GM18508 (cell line): ENCODE data around the gene MFSD11.
"Not testable (repeated sequence)": the region's sequence is repeated elsewhere in the genome, so short reads cannot be mapped to it uniquely, and the experiment has no call there.

Source experiments
- ATAC-seq: cut with Tn5 transposase; IDR thresholded peaks from one replicate; pipeline ENCODE4 v1.9.1; 2021; ENCODE audit warnings: moderate number of reproducible peaks; ENCODE audit not compliant: insufficient read depth, unreplicated experiment

Gene MFSD11

DNA sequence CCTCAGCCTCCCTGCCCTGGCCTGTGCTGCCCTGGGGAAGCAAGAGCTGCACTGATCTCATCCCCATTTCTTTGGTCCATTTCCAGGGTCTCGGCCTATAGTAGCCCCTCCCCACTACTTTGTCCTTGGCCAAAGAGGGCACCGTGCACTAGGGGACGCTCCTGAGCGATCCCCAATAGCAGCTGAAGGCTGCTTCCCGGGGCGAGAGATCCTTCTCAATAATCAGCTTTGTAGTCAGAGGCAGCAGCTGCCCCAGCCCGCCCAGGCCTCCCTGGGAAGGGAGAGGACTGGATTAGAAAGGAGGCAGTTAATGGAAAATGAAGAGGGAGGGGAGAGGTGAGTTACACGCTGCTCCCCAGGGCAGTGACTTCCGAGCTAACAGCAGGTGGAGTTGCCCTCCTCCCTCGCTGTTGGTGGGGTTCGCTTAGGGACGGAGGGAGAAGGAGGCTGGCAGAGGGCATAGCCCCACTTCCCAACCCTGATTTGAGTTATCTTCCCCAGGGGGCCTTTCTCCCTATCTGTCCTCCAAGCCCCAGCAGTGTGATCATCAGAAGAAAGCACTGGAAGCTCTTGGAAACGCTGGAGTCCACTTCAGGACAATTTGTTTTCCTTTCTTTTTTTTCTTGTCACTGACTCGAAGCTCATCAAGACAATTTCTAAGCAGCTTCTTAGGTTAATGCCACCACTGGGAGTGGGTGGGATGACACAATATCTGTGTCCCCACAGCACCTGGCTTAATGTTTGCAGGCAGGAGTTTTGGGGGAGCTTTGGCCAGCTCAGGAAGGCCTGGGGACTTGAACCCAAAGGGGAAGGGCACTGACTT is 29.7 kb upstream of the MFSD11 start:
- ATAC-seq: no peak

DNA sequence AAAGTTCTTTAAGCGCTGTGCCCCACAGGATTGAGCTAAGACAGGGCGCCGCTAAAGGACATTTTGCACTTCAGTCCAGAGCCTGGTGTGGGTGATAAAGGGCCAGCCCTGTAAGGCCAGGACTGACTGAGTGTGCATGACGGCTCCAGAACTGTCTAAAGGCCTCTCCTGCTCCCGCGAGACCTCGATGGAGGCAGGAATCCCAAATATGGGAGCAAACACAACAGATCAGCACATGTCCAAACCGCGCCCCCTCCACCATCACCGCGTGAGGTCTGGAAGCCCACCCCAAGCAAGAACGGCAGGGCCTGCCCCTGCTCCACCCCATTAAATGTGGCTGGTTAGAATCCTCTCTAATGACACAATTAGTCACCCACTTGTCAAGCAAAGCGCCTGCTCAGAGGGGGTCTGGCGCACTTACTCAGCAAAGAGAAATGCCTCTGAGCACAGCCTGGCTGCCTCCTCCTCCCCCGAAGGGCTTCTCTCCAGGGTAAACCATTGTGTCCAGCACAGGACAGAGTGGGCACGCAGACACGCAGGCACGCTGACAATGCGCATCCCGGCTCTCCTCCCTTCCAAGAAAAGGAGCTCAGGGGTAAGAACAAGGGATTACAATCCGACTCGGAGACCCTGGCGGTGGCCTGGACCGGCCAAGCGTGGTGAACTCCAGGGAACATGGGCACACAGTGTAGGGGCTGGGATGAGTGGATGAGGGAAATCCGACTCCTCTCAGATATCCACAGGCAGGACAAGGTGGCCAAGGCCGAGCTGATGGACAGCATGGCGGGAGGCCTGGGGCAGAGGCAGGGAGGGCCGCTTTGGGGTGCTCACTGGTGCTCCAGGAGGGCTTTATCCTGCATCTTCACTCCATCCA is 28.6 kb upstream of the MFSD11 start:
- ATAC-seq: no peak

DNA sequence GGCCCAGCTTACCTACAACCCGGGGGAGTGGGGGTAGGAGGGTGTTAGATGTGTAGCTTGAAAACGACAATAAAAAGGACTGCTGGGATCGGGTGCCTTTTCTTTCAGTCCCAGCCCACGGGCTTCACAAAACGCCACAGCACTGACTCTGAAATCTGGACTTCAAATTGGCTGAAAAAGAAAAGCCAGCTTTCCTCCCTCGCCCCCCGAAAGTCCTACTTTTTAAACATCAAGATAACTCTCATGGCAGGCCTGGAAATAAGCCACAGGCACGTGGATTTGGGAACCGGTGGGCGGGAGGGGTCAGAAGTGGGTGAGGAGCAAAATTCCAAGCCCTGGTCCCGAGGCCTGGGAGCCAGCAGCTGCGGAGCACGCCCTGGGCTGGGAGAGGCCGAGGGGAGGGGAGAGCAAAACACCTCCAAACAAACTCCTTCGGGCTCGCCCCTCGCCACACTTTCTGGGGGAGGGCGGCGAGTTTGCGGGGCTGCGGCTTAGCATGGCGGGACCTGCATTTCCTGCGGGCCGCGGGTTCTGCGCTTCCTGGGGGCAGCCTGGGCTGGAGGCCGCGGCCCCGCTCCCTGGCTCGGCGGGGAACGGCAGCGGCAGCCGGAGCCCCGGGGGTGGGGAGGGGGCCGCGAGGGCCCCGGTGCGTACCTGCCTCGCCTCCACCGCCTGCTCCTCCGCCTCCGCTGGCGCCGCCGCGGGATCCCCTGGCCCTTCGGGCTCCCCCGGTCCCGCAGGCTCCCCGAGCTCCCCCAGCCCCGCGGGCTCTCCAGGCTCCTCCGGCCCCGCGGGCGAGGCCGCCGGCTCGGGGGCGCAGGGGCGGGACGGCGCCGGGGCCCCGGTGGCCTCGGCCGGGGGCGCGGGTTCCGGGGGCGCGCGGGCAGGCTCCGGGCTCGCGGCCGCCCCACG is 27.7 kb upstream of the MFSD11 start:
- not testable (repeated sequence) for ATAC-seq

DNA sequence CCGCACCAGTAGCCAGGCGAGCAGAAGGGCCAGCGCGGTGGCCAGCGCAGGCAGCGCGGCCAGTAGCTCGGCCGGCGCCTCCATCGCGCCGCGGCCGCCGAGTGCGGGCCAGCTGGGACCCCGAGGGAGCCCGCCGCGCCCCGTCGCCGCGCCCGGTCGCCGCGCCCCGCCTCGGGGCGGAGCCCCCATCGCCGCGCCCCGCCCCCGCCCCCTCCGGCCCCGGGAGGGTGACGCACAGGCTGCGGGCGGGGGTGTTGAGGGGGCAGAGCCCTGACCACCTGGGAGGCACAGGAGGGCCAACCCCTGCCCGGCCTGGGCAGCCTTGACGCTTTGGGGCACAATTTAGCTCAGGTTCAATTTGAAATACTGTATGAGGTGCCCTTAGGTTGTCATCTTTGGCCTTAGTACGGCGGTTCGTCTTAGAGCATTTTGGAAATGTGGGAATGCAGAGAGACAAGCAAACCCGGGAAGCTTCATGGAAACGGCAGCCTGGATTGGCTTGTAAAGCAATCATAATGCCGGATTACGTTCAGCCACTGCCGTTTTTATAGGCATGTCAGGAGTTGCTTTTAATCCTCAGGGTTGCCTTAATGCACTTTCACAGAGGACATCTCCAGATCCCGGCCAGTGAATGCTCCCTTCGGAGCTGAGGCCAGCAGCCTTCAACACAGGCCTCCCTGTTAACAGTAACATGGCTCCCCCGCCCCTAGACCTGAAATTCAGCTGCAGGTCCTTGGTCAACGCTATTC is 26.9 kb upstream of the MFSD11 start, which contains the start of gene MXRA7:
Gene MXRA7, minus strand, starts transcription at position 103 of the 749 bp plus-strand sequence. Its CDS starts 19 bp downstream, at position 84.
- no peak for ATAC-seq

DNA sequence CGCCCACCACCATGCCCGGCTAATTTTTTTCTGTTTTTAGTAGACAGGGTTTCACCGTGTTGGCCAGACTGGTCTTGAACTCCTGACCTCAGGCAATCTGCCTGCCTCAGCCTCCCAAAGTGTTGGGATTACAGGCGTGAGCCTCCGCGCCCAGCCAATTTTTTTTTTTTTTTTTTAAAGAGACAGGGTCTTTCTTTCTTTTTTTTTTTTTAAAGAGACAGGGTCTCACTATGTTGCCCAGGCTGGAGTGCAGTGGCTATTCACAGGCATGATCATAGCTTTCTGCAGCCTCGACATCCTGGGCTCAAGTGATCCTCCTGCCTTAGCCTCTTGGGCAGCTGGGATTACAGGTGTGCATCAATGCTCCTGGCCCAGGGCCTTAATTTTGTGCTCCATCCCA is 25.6 kb upstream of the MFSD11 start:
- ATAC-seq: not testable (repeated sequence)

DNA sequence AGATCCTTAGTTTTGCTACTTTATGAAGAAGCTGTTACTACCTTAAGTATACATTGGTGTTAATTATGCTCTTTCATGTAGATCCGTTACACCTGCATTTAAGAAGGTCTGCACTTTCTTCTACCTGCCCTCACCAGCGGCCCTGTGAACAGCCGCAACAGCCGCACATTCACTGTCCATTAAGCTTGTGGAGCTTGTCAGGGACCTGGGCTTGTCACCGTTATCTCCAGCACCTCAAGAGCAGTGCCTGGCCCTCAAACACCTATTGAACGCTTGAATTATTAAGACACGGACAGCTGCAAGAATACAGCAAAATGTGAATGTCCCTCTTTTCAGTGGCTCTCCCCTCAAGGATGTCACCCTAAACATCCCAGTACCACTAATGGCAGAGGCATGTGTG is 24.2 kb upstream of the MFSD11 start:
- no peak for ATAC-seq

DNA sequence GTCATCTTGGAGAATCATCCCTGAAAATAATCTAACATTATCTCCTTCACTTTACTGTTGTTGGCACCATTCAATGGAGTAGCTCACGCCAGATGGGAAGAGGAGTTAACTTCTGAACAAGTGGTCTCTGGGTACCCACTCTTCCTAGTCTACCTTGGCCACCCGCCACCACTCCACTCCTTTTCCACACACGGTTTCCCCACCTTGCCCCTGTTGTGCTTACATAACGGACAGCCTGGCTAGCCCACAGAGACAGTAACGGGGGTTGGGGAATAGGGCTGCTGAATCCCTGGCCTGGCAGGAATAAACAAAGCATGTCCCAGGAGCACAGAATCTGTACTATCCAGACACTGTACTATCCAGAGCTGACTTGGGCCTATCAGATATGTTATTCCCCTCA is 23.6 kb upstream of the MFSD11 start:
- ATAC-seq: no peak

DNA sequence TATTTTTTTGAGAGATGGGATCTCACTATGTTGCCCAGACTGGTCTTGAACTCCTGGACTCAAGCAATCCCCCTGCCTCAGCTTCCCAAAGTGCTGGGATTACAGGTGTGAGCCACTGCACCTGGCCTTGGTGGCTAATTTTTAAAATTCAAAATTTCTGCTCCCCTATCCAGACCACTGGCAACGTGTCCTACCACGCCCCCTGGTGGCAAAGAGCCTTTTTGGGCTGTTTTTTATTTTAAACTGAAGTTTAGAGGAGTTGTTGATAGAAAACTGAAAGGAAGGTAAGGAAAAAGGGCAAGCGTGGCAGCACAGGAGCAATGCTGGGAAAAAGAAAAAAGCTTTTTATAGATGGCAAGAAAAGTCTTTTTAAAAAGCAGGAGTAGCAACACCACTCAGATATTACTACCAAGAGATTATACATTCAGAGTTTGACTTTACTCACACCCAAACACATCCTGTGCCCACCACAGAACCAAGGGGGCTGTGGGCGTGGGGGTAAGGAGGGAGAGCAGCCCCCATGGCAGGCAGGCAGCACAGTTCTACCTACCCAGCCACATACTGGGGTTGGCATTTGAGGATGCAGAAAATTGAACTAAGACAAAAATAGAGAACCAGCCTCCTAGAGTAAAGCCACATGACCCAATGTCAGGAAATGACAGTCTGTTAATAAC is 23.0 kb upstream of the MFSD11 start:
- no peak for ATAC-seq

DNA sequence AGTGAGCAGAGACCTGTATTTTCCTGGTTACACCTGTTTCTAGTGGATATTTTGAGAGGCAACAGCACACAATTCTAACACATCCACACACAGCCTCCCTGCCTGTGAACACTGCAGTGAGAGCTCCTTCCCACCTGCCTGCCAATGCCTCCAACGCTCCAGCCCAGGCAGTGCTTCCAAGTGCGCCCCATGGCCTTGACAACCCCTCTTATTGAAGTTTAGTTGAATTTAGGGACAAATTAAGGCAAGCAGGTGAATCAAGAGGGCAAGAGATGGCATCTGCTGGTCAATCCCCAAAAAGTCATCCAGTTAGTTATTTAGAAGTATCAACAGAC is 22.5 kb upstream of the MFSD11 start:
- no peak for ATAC-seq

DNA sequence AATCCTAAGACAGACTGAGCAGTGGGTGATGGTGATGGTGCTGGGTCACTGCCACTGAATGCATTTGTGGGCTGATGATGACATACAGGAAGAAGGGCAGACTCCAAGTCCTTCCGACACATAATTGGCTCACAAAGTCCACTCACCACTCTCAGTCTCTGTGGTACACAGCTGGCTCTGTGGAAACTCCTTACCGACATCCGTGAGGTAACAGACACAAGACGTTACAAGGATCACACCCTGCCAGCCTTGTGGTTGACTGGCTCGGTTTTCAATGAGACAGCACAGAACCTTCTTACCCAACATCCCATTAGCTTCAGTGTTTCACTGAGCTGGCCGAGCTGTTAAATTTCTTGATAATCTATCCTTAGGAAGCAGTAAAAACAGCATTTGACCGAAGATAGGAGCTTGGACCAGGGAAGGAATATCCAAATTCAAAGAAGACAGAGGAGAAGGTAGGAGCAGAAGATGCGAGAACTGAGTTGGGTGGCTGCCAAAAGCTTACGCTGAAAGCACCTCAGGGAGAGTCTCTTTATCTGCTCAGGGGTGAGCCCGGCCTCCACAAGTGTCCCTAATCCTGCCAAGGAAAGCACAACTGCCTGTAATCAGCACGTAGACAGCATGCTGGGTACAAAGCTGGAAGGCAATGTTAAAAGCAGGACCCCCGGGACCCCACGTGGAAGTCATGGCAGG is 21.6 kb upstream of the MFSD11 start:
- ATAC-seq: no peak

DNA sequence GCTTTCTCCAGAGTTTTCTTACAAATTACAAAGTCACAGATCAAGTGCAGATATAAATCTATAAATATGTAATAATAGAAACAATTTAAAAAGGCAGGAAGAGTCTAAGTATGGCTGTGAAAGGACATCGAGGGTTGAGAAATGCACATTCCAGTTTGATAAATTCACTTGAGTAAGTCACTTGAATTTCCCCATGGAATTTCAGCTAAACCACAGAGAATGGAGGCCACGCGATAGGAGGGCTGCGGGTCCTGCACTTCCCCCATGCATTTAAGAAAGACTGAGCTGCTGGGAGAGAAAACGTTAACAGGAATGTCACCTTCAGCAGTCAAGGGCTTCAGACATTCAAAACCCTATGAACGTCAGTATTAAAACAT is 21.1 kb upstream of the MFSD11 start:
- ATAC-seq: no peak

DNA sequence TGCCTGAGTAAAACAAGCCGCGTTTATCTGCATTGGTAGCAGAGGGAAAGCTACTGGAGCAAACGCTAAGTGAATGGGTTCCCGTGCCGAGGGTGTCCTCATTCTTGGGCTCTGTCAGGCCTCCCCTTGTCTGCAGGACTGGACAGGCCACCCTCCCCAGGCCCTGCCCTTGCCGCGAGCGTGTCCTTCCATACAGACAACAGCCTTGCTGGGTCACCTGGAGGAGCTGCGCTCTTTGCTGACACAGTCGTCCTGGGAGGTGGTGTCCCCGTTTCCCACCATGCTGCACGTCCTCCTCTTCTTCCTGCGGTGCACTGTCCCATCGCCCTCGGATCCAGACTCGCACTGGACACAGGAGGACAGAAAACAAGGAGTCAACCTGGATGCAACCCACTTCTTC is 19.4 kb upstream of the MFSD11 start:
- ATAC-seq: no peak

DNA sequence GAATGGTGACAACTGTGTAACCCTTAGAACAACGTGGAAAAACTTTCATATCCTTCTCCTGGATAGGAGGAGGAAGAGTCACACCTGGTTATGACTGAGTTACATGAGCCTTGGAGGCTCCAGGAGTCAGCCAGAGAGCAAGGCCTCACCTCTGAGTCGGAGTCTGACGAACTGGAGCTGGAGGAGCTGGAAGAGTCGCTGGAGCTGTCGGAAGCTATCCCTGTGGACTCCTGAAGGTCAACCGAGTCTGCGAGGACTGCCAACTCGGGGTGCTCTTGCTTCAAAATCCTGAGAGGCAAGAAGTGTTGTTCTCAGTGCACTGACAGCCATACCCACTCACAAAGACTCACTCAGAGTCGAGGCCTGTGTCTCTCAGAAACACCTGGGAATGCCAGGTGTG is 17.7 kb upstream of the MFSD11 start:
- ATAC-seq: no peak

DNA sequence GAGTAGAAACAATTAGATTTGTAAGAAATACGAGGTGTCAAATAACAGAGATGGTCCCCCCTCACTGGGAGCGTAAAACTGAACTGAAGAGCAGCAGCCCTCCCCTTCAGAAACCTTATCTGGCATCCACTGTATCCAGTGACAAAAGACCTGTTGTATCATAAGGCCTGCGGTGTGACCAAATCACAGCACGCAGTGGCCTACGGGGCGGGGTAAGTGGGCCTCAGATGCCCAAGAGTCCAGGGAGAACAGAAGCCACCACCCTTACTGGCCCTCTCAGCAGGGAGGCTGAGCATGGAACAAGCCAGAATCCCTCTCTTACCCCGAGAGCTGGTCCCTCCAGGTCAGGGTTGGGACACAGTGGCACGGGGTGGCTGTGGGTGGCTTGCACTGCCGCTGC is 17.0 kb upstream of the MFSD11 start:
- ATAC-seq: no peak

DNA sequence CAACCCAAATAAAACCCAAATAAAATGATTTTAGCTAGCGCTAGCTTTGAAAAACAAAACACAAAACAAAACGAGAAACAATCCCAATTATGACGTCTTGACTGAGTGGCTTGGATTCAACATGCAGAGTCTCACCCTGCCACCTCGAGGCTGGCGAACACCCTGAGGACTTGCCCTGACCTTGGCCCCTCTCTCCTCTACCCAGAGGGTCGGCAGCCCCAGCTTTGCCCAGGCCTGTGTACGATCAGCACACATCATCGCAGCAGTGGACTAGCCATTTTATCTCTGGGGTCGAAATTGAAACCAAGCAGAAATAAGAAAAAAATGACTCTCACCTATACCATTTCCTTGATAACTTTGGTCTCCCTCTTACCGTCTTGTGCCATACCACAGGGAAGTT is 16.5 kb upstream of the MFSD11 start:
- ATAC-seq: no peak

DNA sequence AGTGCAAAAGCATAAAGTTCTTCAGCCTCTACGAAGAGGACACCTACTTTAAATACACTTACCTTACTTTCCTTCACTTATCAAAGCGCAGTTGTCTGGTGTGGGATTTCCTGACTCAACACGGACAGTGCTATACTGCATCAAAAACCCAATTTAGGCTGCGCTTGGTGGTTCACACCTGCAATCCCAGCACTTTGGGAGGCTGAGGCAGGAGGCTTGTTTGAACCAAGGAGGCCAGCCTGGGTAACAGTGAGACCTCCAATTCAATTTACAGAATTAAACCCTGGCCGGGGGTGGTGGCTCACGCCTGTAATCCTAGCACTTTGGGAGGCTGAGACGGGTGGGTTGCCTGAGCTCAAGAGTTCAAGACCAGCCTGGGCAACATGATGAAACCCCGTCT is 15.6 kb upstream of the MFSD11 start:
- no peak for ATAC-seq

DNA sequence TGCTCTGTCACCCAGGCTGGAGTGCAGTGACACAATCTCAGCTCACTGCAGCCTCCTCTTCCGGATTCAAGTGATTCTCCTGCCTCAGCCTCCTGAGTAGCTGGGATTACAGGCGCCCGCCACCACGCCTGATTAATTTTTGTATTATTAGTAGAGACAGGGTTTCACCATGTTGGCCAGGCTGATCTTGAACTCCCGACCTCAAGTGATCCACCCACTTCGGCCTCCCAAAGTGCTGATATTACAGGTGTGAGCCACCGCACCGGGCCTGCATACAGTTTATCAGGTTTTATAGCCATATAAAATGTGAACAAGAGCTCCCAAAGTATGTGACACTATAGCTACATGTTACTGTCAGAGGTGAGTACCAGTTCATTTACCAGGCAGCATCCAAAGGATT is 14.9 kb upstream of the MFSD11 start:
- not testable (repeated sequence) for ATAC-seq

DNA sequence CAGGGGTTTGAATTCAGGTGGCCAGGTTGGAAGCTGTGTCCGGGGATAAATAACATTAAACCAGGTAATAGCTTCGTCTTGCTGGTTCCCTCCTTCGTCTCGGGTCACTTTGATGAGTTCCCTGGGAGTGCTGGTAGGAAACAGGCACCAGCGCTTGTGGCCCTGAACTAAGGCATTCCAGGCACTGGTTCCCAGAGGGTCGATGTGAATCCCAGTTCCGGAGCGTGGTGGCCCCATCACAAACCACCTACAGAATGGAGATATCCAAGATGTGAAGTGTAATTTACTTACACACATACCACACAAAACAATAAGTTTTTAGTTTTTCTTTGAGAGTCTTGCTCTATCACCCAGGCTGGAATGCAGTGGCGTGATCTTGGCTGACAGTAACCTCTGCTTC is 14.1 kb upstream of the MFSD11 start:
- ATAC-seq: no peak
